Gastrocnemius medialis (tissue), 4 donors: ENCODE results near the gene CHCHD4. TPM values are rescaled to one million over a fixed set of nuclear protein-coding genes. Genes with fewer than 3 reads are reported as not detected.

Experiments
- ATAC-seq, 2 donors: fragments of 150-250 bp; one replicate each; pipeline ENCODE4 v1.9.1; 2016
- DNase-seq, 2 donors: peaks; one replicate each; pipeline ENCODE4 v3.0.0-alpha.2; 2019
- H3K27ac ChIP-seq, 4 donors: fragments of 200-600 bp; sonication (generic); 1 replicate in 1 of 4; 2 replicates in 3 of 4; pipeline ENCODE4 v1.5.1; 2016 to 2018; ENCODE audit warnings: mild to moderate bottlenecking in 2 of 4, moderate library complexity in 1 of 4
- H3K27me3 ChIP-seq, 3 donors: fragments of 200-600 bp; sonication (generic) in 2 of 3; 1 replicate in 1 of 3; 2 replicates in 2 of 3; pipeline versions ENCODE4 v1.5.1 to v1.6.0; 2016 to 2019; ENCODE audit warnings: mild to moderate bottlenecking in 1 of 3, moderate library complexity in 1 of 3
- H3K36me3 ChIP-seq, 2 donors: fragments of 200-600 bp; sonication (generic) in 1 of 2; one replicate each; pipeline ENCODE4 v1.5.1; 2017 to 2018
- H3K4me1 ChIP-seq, 2 donors: fragments of 200-600 bp; sonication (generic) in 1 of 2; one replicate each; pipeline ENCODE4 v1.5.1; 2016 to 2017; ENCODE audit warnings: mild to moderate bottlenecking in 2 of 2
- H3K4me3 ChIP-seq, 4 donors: fragments of 200-600 bp; sonication (generic) in 3 of 4; 1 replicate in 1 of 4; 2 replicates in 3 of 4; pipeline ENCODE4 v1.5.1; 2016 to 2019; ENCODE audit warnings: mild to moderate bottlenecking in 2 of 4
- H3K9me3 ChIP-seq, 3 donors: fragments of 200-600 bp; sonication (generic) in 2 of 3; 1 replicate in 1 of 3; 2 replicates in 2 of 3; pipeline ENCODE4 v1.5.1; 2016 to 2019
- POLR2A ChIP-seq, 2 donors: fragments of 450-650 bp; IDR thresholded peaks; one replicate each; pipeline ENCODE4 v1.6.1; 2017; ENCODE audit warnings: antibody characterized with exemption in 2 of 2, mild to moderate bottlenecking in 2 of 2, moderate library complexity in 2 of 2
- in situ Hi-C, 4 donors: fragments of 200-750 bp; cut with MboI; loops; one replicate each; pipeline versions ENCODE4 v1.15.0 to v1.8.0; 2017; ENCODE audit warnings: low sequenced_read_pairs in 4 of 4
- intact Hi-C: fragments of 100-400 bp; cut with DNase I; formaldehyde crosslinking; loops from one replicate; pipeline ENCODE4 v1.15.1; 2023; ENCODE audit warnings: low total_unique reads
- total RNA-seq, 4 donors: library from RNA; depleted of rRNA; stranded (reverse); fragments of >200 nt; gene quantifications; one replicate each; pipeline versions ENCODE4 v1.1.0 to v1.2.3, GENCODE V29; 2016
- TF ChIP-seq, protein P1 (sequence below), 5 experiments: fragments of 450-650 bp in 3 of 5; fragments of 200-600 bp in 2 of 5; sonication (generic) in 2 of 5; IDR thresholded peaks in 4 of 5; conservative IDR thresholded peaks in 1 of 5; 1 replicate in 4 of 5; 2 replicates in 1 of 5; pipeline ENCODE4 v1.5.1; 2016 to 2019; ENCODE audit warnings: antibody characterized with exemption in 5 of 5, mild to moderate bottlenecking in 3 of 5, moderate library complexity in 3 of 5

The CHCHD4 gene
- total RNA-seq, 4 donors from 2014 or later: 16.2 to 49.4 (median 22.8) TPM

DNA sequence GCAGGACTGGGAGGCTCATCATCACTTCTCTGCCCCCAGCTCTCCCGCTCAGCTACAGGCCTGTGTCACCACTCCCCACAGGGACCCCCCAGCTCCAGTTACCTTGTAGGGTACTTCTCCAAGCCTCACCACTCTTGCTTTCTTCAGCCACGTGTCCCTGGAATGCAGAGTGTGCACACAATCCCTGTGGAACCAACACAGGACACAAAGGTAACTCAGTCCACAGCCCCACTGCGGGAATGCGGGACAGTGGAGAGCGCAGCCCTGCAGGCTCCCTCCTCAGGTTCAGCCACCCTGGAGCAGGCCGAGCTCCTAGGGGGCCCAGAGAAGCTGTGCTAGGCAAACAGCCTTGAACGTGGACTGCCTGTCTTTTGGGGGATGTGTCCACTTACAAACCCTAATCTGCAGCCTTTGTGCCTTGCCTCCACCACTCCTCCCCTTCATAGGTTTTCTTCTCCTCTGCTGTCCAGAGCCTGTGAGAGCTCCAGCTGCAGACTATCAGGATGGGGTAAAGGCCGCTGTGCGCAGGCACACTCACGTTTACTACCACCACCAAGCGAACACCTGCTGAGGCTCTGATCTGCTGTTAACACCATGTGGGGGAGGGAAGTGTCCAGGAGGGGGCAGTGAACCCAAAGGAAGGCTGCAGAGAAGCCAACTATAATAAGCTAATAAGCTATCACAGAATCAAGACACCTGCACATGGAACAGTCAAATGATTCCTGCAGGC lies 27.7 kb upstream of the CHCHD4 start:
- H3K4me1 ChIP-seq: peaks cover 6 to 12% of the 10 kb centered on the region in 2 donors
- peaks cover 0 to 35% of the 10 kb centered on the region in 2 donors for H3K36me3 ChIP-seq
- ATAC-seq: no peak
- no peaks in the 10 kb centered on the region for H3K9me3 ChIP-seq
- no peak for DNase-seq
- in situ Hi-C loops: no loop called here
- intact Hi-C loops: no loop called here
- H3K4me3 ChIP-seq: no peak overlapping the region
- no peak overlapping the region for H3K27ac ChIP-seq
- H3K27me3 ChIP-seq: no peaks in the 10 kb centered on the region
- no peak for TF ChIP-seq POLR2A (IDR thresholded peaks at IDR 0.05)
- TF ChIP-seq, protein P1, sequence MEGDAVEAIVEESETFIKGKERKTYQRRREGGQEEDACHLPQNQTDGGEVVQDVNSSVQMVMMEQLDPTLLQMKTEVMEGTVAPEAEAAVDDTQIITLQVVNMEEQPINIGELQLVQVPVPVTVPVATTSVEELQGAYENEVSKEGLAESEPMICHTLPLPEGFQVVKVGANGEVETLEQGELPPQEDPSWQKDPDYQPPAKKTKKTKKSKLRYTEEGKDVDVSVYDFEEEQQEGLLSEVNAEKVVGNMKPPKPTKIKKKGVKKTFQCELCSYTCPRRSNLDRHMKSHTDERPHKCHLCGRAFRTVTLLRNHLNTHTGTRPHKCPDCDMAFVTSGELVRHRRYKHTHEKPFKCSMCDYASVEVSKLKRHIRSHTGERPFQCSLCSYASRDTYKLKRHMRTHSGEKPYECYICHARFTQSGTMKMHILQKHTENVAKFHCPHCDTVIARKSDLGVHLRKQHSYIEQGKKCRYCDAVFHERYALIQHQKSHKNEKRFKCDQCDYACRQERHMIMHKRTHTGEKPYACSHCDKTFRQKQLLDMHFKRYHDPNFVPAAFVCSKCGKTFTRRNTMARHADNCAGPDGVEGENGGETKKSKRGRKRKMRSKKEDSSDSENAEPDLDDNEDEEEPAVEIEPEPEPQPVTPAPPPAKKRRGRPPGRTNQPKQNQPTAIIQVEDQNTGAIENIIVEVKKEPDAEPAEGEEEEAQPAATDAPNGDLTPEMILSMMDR (IDR thresholded peaks at IDR 0.05 in 4 of 5, conservative IDR thresholded peaks at IDR 0.05 in 1 of 5): no peak

DNA sequence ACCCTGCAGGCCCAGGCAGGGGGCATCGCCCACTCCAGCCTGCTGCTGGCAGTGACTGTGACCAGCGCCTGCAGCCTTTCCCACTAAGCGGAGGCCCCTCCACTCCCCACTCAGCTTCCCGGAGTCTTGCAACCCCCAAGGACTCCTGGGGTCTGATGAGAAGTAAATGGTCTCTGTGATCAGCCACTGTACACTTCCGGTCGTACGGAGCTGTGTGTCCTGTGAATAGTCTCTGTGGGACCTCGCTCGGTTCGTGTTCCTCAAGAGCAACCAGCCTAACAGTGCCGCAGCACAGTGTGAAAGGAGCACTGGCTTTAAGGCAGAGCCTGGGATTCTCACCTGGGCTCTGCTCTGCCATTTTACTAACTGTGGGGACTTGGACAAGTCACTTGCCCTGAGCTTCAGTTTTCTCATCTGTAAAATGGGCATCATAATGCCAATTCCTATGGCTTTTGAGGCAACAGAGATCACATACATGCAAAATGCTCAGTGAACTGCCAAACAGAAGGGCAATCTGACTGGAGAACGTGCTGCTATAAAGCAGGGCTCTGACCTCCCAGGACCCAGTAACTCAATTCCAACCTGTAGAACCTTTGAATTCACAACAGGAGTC lies 26.9 kb upstream of the CHCHD4 start:
- Histone ChIP-seq H3K27ac (no peak overlapping the region), H3K4me1 (peaks cover 0 to 5% of the 10 kb centered on the region in 2 donors), H3K4me3 (no peak overlapping the region), H3K9me3 (no peaks in the 10 kb centered on the region), H3K27me3 (no peaks in the 10 kb centered on the region), H3K36me3 (peaks cover 0 to 40% of the 10 kb centered on the region in 2 donors)
- DNase-seq (no peak), ATAC-seq (no peak)
- in situ Hi-C loops (no loop called here), intact Hi-C loops (no loop called here)
- TF ChIP-seq POLR2A (IDR thresholded peaks at IDR 0.05): no peak
- TF ChIP-seq, protein P1 (IDR thresholded peaks at IDR 0.05 in 4 of 5, conservative IDR thresholded peaks at IDR 0.05 in 1 of 5): no peak

DNA sequence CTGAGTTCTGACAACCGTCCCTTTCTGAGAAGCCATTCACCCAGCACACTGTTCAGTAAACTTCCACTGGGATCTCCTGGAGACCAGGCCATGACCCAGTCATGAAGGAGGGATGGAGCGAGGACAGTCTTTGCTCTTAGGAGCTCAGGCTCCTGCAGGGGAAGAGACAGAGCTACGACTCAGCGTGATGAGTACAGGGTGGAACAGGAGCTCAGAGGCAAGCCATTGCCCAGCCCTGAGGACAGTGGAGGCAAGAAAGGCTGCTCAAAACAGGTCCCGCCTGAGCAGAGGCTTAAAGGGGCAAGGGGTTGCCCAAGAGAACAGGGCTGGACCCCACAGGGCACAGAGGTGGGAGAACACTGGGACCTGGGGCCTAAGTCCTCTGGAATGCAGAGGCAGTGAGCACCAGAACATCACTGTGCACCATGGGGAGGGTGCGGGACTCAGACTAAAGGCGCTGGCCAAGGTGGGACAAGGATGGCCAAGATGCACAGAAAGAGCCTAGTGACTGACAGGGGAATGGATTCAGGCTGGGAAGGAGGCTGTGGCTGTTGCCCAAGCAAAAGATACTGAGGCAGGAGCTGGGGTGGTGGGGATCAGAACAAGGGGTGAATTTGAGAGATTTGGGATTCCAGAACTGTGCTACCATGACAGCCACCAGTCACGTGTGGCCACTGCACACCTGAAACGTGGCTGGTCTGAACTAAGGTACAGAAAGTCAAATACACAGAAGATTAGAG lies 26.0 kb upstream of the CHCHD4 start:
- no peak overlapping the region for H3K27ac ChIP-seq
- no peak for DNase-seq
- peaks cover 2% of the 10 kb centered on the region in 2 donors for H3K4me1 ChIP-seq
- peaks cover 0 to 35% of the 10 kb centered on the region in 2 donors for H3K36me3 ChIP-seq
- no peak overlapping the region for H3K4me3 ChIP-seq
- H3K27me3 ChIP-seq: no peaks in the 10 kb centered on the region
- in situ Hi-C loops (no loop called here), intact Hi-C loops (no loop called here)
- ATAC-seq: no peak
- H3K9me3 ChIP-seq: no peaks in the 10 kb centered on the region
- no peak for TF ChIP-seq POLR2A (IDR thresholded peaks at IDR 0.05)
- TF ChIP-seq, protein P1 (IDR thresholded peaks at IDR 0.05 in 4 of 5, conservative IDR thresholded peaks at IDR 0.05 in 1 of 5): no peak

DNA sequence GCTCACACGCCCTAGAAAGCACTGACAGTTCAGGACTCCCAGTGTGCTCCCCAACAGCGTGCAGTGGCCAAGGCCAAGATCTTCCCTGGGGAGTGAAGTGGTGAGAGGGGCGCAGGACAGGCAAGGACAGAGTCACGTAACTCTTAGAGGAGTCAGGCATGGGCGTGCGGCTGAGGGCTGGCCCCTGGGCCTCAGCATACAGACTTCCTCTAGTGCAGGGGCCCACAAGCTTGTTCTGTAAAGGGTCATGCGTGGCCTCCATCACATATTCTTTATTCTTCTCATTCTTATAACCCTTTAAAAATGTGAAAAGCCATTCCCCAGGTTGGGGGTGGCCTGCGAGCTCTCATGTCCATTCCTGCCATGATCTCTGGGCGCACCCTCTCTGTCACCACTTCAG lies 25.4 kb upstream of the CHCHD4 start:
- Histone ChIP-seq H3K27me3 (no peaks in the 10 kb centered on the region), H3K9me3 (no peaks in the 10 kb centered on the region), H3K4me3 (no peak overlapping the region), H3K36me3 (peaks cover 0 to 34% of the 10 kb centered on the region in 2 donors), H3K27ac (no peak overlapping the region), H3K4me1 (peaks cover 6 to 8% of the 10 kb centered on the region in 2 donors)
- intact Hi-C loops: no loop called here
- no peak for TF ChIP-seq POLR2A (IDR thresholded peaks at IDR 0.05)
- TF ChIP-seq, protein P1 (IDR thresholded peaks at IDR 0.05 in 4 of 5, conservative IDR thresholded peaks at IDR 0.05 in 1 of 5): no peak
- in situ Hi-C loops: no loop called here
- DNase-seq (no peak), ATAC-seq (no peak)
